ENCODE measurements around the gene CTIF. TPM values are rescaled to one million over a fixed set of nuclear protein-coding genes. Genes with fewer than 3 reads are reported as not detected.
A peak's percentile ranks its signal among the peaks of the same experiment; 100 is the strongest.

Gene CTIF
- total RNA-seq, 1 donor, result 65.9 TPM

DNA sequence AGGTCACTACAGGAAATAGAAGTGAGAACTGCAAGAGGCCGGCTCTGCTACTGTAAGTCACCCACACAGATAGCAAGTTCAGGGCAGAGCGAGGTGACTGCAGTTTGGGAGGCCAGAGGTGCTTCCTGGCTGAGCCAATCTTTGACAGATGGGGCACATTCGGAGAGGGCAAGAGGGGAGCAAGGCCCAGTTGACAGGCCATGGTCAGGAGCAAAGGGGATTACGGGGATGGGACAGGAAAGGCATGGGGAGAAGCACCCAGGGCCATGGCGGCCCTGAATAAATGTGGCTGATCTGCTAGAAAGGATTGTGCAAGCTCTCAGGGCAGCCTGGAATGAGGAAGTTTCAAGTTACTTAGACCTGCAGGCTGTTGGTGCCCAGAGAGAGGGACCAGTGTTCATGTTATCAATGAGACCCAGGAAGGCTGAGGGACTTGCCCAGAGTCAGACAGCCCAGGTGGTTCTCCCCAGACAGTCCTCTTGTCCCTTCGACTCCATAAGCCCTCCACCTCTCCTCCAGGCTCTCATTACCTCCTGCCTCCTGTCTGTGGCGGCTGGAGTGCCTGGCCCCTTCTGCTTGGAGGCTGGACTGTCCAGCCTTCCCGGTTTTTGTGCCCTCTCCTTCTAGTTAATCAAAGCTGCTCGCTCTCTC lies 123.3 kb downstream of the CTIF start:
- H3K4me2 ChIP-seq (ENCODE audit: insufficient read depth, low read length), result peak overlapping the region; percentile 19

DNA sequence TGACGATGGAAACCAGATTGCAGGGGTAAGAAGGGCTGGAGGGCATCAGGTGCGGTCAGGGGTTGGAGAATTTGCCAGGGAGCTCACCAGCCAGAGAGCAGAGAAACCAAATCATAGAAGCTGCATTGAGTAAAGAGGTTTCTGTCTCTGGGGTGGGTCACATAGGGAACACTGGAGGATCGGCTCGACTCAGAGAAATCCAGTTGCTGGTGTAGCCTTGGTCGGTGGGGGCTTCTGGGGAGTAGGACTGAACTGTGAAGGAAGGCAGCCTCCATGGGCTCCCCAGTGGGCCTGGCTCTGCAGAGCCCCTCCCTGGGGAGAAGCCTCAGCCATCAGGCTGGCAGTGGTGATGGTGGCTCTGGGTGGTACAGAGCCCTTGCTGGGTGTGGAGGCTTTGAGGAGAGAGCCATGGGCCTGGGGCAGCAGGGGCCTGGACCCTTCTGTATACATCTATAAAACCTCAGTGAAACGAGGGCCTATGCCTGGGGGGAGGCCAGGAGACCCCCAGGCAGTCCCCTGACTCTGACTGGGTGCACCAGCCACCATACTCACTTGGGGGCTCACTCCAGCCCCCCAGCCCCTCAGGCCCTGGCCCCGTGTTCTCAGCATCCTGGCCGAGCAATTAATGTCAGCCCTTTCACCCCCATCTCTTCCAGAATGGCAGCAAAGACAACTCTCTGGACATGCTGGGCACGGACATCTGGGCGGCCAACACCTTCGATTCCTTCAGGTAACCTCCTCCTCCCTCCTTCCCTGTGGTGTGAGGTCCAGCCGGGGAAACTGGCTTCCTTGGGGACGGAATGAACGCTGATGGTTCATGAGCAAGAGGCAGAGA lies 124.5 kb downstream of the CTIF start:
- Histone ChIP-seq H3K4me3 (ENCODE audit: insufficient read depth, low read length) (no peak overlapping the region), H3K9me3 (ENCODE audit: low read depth, low read length) (peaks cover 5% of the 10 kb centered on the region), H3K4me1 (ENCODE audit: insufficient read depth, low read length) (peaks cover 21% of the 10 kb centered on the region), H4K20me1 (ENCODE audit: insufficient read depth, low read length) (peaks cover 76% of the 10 kb centered on the region), H2AFZ (ENCODE audit: low read length) (no peak overlapping the region), H3K27ac (ENCODE audit: low read depth, low read length) (no peak overlapping the region), H3K4me2 (ENCODE audit: insufficient read depth, low read length) (no peak overlapping the region), H3K36me3 (ENCODE audit: insufficient read depth, low read length) (peaks cover 19% of the 10 kb centered on the region), H3K79me2 (ENCODE audit: insufficient read depth, low read length) (peaks cover 30% of the 10 kb centered on the region), H3K27me3 (ENCODE audit: insufficient read depth, low read length) (no peaks in the 10 kb centered on the region)
- TF ChIP-seq, protein P1, sequence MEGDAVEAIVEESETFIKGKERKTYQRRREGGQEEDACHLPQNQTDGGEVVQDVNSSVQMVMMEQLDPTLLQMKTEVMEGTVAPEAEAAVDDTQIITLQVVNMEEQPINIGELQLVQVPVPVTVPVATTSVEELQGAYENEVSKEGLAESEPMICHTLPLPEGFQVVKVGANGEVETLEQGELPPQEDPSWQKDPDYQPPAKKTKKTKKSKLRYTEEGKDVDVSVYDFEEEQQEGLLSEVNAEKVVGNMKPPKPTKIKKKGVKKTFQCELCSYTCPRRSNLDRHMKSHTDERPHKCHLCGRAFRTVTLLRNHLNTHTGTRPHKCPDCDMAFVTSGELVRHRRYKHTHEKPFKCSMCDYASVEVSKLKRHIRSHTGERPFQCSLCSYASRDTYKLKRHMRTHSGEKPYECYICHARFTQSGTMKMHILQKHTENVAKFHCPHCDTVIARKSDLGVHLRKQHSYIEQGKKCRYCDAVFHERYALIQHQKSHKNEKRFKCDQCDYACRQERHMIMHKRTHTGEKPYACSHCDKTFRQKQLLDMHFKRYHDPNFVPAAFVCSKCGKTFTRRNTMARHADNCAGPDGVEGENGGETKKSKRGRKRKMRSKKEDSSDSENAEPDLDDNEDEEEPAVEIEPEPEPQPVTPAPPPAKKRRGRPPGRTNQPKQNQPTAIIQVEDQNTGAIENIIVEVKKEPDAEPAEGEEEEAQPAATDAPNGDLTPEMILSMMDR (IDR thresholded peaks at IDR 0.05; ENCODE audit: extremely low read depth, low read depth, low read length), result no peak
- DNase-seq (ENCODE audit: insufficient read length, low spot score, missing footprints), result no peak

More for the DNA sequence above, 123.3 kb downstream of the CTIF start:
- H2AFZ ChIP-seq (ENCODE audit: low read length), result peak overlapping the region; percentile 55
- peaks cover 5% of the 10 kb centered on the region for H3K9me3 ChIP-seq (ENCODE audit: low read depth, low read length)
- peak overlapping the region; percentile 11 for H3K4me3 ChIP-seq (ENCODE audit: insufficient read depth, low read length)
- peak; percentile 86 for DNase-seq (ENCODE audit: insufficient read length, low spot score, missing footprints)
- no peaks in the 10 kb centered on the region for H3K27me3 ChIP-seq (ENCODE audit: insufficient read depth, low read length)
- peaks cover 38% of the 10 kb centered on the region for H3K79me2 ChIP-seq (ENCODE audit: insufficient read depth, low read length)
- peak overlapping the region; percentile 36 for H3K27ac ChIP-seq (ENCODE audit: low read depth, low read length)
- peaks cover 23% of the 10 kb centered on the region for H3K4me1 ChIP-seq (ENCODE audit: insufficient read depth, low read length)
- TF ChIP-seq, protein P1 (IDR thresholded peaks at IDR 0.05; ENCODE audit: extremely low read depth, low read depth, low read length), result no peak
- peaks cover 14% of the 10 kb centered on the region for H3K36me3 ChIP-seq (ENCODE audit: insufficient read depth, low read length)
- peaks cover 76% of the 10 kb centered on the region for H4K20me1 ChIP-seq (ENCODE audit: insufficient read depth, low read length)

DNA sequence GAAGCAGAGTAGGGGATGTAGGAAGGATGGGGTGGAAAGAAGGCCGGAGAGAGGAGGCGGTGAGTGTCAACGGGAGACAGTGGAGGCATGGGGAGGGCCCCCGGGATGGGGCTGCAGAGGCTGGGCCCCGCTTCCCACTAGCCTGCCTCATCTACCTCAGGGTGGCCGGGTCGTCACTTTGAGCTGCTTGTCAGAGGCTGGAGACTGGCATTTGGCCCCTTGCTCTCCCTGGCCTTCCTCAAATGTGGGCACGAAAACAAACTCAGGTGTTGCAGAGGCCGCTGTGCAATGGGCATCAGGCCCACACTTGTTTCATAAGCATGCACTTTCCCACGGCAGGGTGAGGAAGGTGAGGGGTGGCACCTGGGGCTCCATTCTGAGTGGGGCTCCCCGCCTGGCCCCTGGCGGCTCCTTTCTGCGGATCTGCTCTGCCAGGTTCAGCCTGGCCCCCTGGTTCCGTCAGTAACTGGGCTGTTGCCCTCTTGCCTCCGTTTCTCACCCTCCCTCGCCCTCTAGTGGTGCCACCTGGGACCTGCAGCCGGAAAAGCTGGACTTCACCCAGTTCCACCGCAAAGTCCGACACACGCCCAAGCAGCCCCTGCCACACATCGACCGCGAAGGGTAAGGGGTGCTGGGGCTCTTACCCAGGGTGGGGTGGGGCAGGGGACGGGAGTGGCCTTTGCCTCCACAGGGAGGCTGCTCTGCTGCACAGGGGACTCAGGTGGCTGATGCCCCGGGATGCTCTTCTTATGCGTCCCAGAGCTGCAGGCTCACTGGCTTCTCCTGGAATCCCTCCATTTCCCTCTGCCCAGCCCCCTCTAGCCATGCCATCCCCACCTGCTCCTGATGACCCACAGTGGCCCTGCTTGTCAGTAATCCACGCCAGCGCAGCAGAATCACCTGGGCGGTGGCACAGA lies 125.4 kb downstream of the CTIF start:
- H3K4me3 ChIP-seq (ENCODE audit: insufficient read depth, low read length), result no peak overlapping the region
- no peak overlapping the region for H3K4me2 ChIP-seq (ENCODE audit: insufficient read depth, low read length)
- peaks cover 24% of the 10 kb centered on the region for H3K36me3 ChIP-seq (ENCODE audit: insufficient read depth, low read length)
- TF ChIP-seq, protein P1 (IDR thresholded peaks at IDR 0.05; ENCODE audit: extremely low read depth, low read depth, low read length), result peak; percentile 81
- no peak overlapping the region for H3K27ac ChIP-seq (ENCODE audit: low read depth, low read length)
- H2AFZ ChIP-seq (ENCODE audit: low read length), result no peak overlapping the region
- H4K20me1 ChIP-seq (ENCODE audit: insufficient read depth, low read length), result peaks cover 75% of the 10 kb centered on the region
- H3K27me3 ChIP-seq (ENCODE audit: insufficient read depth, low read length), result no peaks in the 10 kb centered on the region
- peak; percentile 97 for DNase-seq (ENCODE audit: insufficient read length, low spot score, missing footprints)
- peaks cover 26% of the 10 kb centered on the region for H3K79me2 ChIP-seq (ENCODE audit: insufficient read depth, low read length)
- H3K9me3 ChIP-seq (ENCODE audit: low read depth, low read length), result peaks cover 5% of the 10 kb centered on the region
- H3K4me1 ChIP-seq (ENCODE audit: insufficient read depth, low read length), result peaks cover 21% of the 10 kb centered on the region
